ENCODE measurements around the gene CGB2. TPM values are rescaled to one million over a fixed set of nuclear protein-coding genes. Genes with fewer than 3 reads are reported as not detected.
A peak's percentile ranks its signal among the peaks of the same experiment; 100 is the strongest.

CGB2 gene
- total RNA-seq, 5 donors from 2014 or later (not counting 1 experiment from before 2014, with no cell fraction given) = not detected

DNA sequence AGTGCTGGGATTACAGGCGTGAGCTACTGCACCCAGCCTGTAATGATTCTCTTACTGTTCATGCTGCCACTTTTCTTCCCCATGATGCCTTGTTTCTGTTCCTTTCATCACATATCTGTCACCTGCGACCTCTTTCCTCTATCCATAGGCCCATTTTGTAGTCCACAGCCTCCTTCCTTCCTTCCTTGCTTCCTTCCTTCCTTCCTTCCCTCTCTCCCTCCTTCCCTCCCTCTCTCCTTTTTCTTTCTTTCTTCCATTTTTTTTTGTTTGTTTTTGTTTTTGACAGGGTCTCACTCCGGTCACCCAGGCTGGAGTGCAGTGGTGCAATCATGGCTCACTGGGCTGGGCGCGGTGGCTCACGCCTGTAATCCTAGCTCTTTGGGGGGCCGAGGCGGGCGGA is 42.8 kb upstream of the CGB2 start:
- POLR2A ChIA-PET = interaction anchor here in 1 of 2 donors (0.7 kb wide), 1 partner anchor 126 kb away, joined by 6 read pairs; no protein-coding TSS in a partner anchor
- H3K27me3 Mint-ChIP-seq = no peaks in the 10 kb centered on the region
- peaks cover 4 to 19% of the 10 kb centered on the region in 2 donors for H3K36me3 ChIP-seq (ENCODE audit: control insufficient read depth in 2 of 2, extremely low read depth in 1 of 2, insufficient read depth in 1 of 2, low read length in 1 of 2)
- CTCF ChIA-PET = no interaction called here
- no peak for DNase-seq
- ATAC-seq (replicated peaks in 1 of 4) = no peak
- H3K36me3 Mint-ChIP-seq = peaks cover 21% of the 10 kb centered on the region
- no peak overlapping the region for H3K27ac Mint-ChIP-seq
- H3K4me1 ChIP-seq (ENCODE audit: control insufficient read depth in 1 of 2, extremely low read depth in 1 of 2, insufficient read depth in 2 of 2, low read length in 2 of 2) = peaks cover 0 to 27% of the 10 kb centered on the region in 2 experiments
- no peak overlapping the region for H3K4me3 Mint-ChIP-seq
- 96% methylated on average over 6 of the region's 9 CpGs for WGBS (ENCODE audit: insufficient coverage)
- H3K4me3 ChIP-seq (ENCODE audit: control insufficient read depth in 1 of 2, extremely low read depth in 1 of 2, low read length in 1 of 2) = no peak overlapping the region
- H3K27me3 ChIP-seq (replicated peaks in 1 of 2; ENCODE audit: control insufficient read depth in 2 of 2, extremely low read depth in 1 of 2, insufficient read depth in 2 of 2, low read length in 1 of 2) = no peaks in the 10 kb centered on the region
- peaks cover 23 to 44% (median 29%) of the 10 kb centered on the region in 3 donors for H3K4me1 Mint-ChIP-seq
- no peak overlapping the region for H3K27ac ChIP-seq (ENCODE audit: low read length)
- H3K9me3 ChIP-seq = no peaks in the 10 kb centered on the region
- no peaks in the 10 kb centered on the region for H3K9me3 Mint-ChIP-seq

DNA sequence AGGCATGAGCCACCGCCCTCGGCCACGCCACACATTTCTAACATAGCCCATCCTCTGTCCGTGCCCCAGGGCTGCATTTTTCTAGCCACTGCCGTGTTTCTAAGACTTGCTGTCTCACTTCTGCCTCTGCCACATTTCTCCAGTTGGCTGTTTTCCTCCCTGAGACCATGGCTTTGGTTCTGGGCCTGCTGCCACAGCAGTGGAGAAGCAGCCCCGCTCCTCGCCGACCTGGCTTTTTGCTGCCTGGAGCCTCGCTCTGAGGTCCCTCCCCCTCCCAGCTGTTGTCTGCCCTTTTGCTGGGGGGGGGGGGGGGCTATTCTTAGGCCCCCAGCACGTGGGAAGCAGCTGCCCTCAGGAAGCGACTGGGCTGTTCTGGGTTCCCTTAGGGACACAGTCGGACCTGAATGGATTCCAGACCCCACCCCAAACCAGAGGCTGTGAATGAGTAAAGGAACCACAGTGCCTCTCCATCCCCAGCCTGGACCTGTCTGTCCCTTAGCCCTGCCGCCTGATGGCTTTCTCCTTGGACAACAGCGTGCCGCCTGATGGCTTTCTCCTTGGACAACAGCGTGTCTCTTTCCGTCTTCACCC is 41.9 kb upstream of the CGB2 start:
- Histone ChIP-seq H3K9me3 (no peaks in the 10 kb centered on the region), H3K4me1 (ENCODE audit: control insufficient read depth in 1 of 2, extremely low read depth in 1 of 2, insufficient read depth in 2 of 2, low read length in 2 of 2) (peaks cover 3 to 36% of the 10 kb centered on the region in 2 experiments), H3K36me3 (ENCODE audit: control insufficient read depth in 2 of 2, extremely low read depth in 1 of 2, insufficient read depth in 1 of 2, low read length in 1 of 2) (peaks cover 4 to 18% of the 10 kb centered on the region in 2 donors), H3K4me3 (ENCODE audit: control insufficient read depth in 1 of 2, extremely low read depth in 1 of 2, low read length in 1 of 2) (no peak overlapping the region), H3K27ac (ENCODE audit: low read length) (no peak overlapping the region), H3K27me3 (replicated peaks in 1 of 2; ENCODE audit: control insufficient read depth in 2 of 2, extremely low read depth in 1 of 2, insufficient read depth in 2 of 2, low read length in 1 of 2) (no peaks in the 10 kb centered on the region)
- DNase-seq = no peak
- Mint-ChIP-seq H3K27ac (no peak overlapping the region), H3K9me3 (no peaks in the 10 kb centered on the region), H3K36me3 (peaks cover 21% of the 10 kb centered on the region), H3K4me3 (no peak overlapping the region), H3K27me3 (no peaks in the 10 kb centered on the region), H3K4me1 (peaks cover 32 to 52% (median 35%) of the 10 kb centered on the region in 3 donors)
- over 99% methylated on average over 11 of the region's 17 CpGs for WGBS (ENCODE audit: insufficient coverage)
- ATAC-seq (replicated peaks in 1 of 4) = no peak
- ChIA-PET CTCF (no interaction called here), POLR2A (interaction anchor here in 1 of 2 donors (0.6 kb wide), 1 partner anchor 13 kb away, joined by 6 read pairs; no protein-coding TSS in a partner anchor)

DNA sequence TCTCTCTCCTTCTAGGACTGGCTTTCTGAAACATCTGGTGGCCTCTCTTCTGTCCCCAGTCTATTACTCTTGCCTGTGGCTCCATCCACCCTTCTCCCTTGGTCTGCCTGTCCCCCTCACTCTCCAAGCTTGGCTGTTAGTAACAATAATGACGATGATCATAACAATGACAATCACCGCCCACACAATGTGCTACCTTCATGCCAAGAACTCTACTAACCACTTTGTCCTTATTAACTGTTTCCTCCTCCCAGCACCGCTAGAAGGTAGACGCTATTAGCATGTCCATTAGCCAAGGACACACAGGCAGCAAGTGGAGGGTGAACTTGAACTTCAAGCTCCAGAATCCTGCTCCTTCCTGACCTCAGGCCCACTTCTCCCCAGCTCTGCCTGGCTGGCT is 41.3 kb upstream of the CGB2 start:
- Histone ChIP-seq H3K27ac (ENCODE audit: low read length) (no peak overlapping the region), H3K36me3 (ENCODE audit: control insufficient read depth in 2 of 2, extremely low read depth in 1 of 2, insufficient read depth in 1 of 2, low read length in 1 of 2) (peaks cover 0 to 12% of the 10 kb centered on the region in 2 donors), H3K4me1 (ENCODE audit: control insufficient read depth in 1 of 2, extremely low read depth in 1 of 2, insufficient read depth in 2 of 2, low read length in 2 of 2) (peaks cover 3 to 39% of the 10 kb centered on the region in 2 experiments), H3K9me3 (no peaks in the 10 kb centered on the region), H3K27me3 (replicated peaks in 1 of 2; ENCODE audit: control insufficient read depth in 2 of 2, extremely low read depth in 1 of 2, insufficient read depth in 2 of 2, low read length in 1 of 2) (no peaks in the 10 kb centered on the region), H3K4me3 (ENCODE audit: control insufficient read depth in 1 of 2, extremely low read depth in 1 of 2, low read length in 1 of 2) (no peak overlapping the region)
- ATAC-seq (replicated peaks in 1 of 4) (no peak), DNase-seq (no peak)
- Mint-ChIP-seq H3K27me3 (no peaks in the 10 kb centered on the region), H3K4me3 (no peak overlapping the region), H3K27ac (peak overlapping the region in 1 of 2 donors; percentile 1), H3K4me1 (peaks cover 37 to 58% (median 41%) of the 10 kb centered on the region in 3 donors), H3K9me3 (no peaks in the 10 kb centered on the region), H3K36me3 (peaks cover 16% of the 10 kb centered on the region)
- ChIA-PET CTCF (no interaction called here), POLR2A (no interaction called here)
- 88% methylated on average over 4 of the region's 4 CpGs for WGBS (ENCODE audit: insufficient coverage)

DNA sequence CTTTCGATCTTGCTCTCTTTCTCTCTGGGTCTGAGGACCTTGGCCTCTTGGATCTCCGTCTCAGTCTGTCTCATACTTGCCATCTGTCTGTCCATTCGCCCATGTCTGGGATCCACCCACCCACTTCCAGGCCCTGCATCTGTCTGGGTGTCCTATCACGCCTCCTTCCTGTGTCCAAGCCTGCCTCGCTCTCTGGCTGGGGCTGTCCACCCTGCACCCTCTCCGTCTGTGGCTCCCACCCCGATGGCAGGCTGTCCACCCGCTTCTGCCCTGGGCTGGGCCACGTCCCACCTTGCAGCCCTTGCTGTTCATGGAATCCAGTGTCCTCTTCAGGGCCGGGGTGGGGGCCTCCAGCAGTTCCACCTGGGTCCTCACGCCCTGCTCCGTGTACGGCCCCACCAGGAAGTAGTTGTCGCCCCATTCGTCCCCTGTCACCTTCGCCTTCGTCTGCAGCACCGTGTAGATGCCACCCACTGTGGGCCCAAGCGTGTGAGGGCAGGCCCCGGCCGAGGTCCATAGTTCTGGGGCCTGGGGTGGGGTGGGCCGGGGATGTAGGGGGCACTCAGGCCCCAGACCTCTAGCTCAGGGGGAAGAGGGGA is 40.6 kb upstream of the CGB2 start:
- Mint-ChIP-seq H3K27me3 (no peaks in the 10 kb centered on the region), H3K9me3 (no peaks in the 10 kb centered on the region), H3K27ac (no peak overlapping the region), H3K36me3 (peaks cover 14% of the 10 kb centered on the region), H3K4me3 (peak overlapping the region in 2 of 3 donors; percentile 17 to 94), H3K4me1 (peaks cover 37 to 59% (median 42%) of the 10 kb centered on the region in 3 donors)
- no peak for ATAC-seq (replicated peaks in 1 of 4)
- H3K4me3 ChIP-seq (ENCODE audit: control insufficient read depth in 1 of 2, extremely low read depth in 1 of 2, low read length in 1 of 2) = no peak overlapping the region
- 96% methylated on average over 22 of the region's 22 CpGs for WGBS (ENCODE audit: insufficient coverage)
- no peaks in the 10 kb centered on the region for H3K27me3 ChIP-seq (replicated peaks in 1 of 2; ENCODE audit: control insufficient read depth in 2 of 2, extremely low read depth in 1 of 2, insufficient read depth in 2 of 2, low read length in 1 of 2)
- H3K9me3 ChIP-seq = no peaks in the 10 kb centered on the region
- POLR2A ChIA-PET = no interaction called here
- no peak for DNase-seq
- CTCF ChIA-PET = interaction anchor here in 1 of 2 donors (0.6 kb wide), 2 partner anchors 11 to 231 kb away, joined by 3 read pairs; no protein-coding TSS in a partner anchor
- peaks cover 0 to 10% of the 10 kb centered on the region in 2 donors for H3K36me3 ChIP-seq (ENCODE audit: control insufficient read depth in 2 of 2, extremely low read depth in 1 of 2, insufficient read depth in 1 of 2, low read length in 1 of 2)
- no peak overlapping the region for H3K27ac ChIP-seq (ENCODE audit: low read length)
- peaks cover 3 to 41% of the 10 kb centered on the region in 2 experiments for H3K4me1 ChIP-seq (ENCODE audit: control insufficient read depth in 1 of 2, extremely low read depth in 1 of 2, insufficient read depth in 2 of 2, low read length in 2 of 2)

DNA sequence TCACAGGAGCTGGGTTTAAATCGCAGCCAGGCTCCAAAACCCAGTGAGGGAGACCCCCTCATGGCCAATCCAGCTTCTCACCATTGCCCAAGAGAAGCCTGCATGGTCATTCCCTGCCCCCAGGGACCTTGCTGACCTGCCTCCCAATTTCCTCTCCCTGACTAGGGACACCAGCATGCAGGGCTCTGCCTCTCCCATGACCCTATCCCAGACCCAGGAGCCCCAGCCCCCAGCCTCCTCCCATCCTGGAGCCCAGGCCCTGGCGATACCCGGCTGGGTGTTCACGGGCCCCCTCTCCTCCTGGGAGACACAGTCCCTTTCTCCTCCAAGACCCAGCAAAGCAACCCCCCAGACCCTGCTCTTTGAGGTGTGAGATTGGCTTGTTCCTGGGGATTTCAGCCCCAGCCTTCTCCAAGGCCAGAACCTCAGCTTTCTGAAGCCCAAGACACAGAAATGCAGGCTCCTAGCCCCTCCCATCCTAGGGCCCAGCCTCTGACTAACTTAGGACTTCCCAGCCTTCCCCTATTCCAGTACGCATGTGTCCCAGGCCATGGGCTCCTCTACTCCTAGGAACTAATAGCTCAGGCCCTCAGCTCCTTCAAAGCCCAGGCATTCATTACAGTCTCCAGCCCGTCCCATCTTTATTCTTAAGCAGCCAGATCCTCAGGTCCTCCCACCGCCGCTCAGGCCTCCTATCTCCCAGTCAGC is 39.7 kb upstream of the CGB2 start:
- ChIA-PET CTCF (interaction anchor here in 1 of 2 donors (0.6 to 1.9 kb wide), 3 partner anchors 9 to 232 kb away, joined by 3 to 16 read pairs (median 3); no protein-coding TSS in a partner anchor), POLR2A (interaction anchor here in 1 of 2 donors (0.6 kb wide), 1 partner anchor 882 kb away, joined by 3 read pairs; the partner anchor contains the start of gene PLA2G4C)
- no peaks in the 10 kb centered on the region for H3K9me3 ChIP-seq
- H3K4me1 ChIP-seq (ENCODE audit: control insufficient read depth in 1 of 2, extremely low read depth in 1 of 2, insufficient read depth in 2 of 2, low read length in 2 of 2) = peaks cover 3 to 41% of the 10 kb centered on the region in 2 experiments
- no peak for ATAC-seq (replicated peaks in 1 of 4)
- H3K27ac Mint-ChIP-seq = peak overlapping the region; percentile 92 to 95
- peaks cover 37 to 59% (median 44%) of the 10 kb centered on the region in 3 donors for H3K4me1 Mint-ChIP-seq
- no peak for DNase-seq
- H3K36me3 ChIP-seq (ENCODE audit: control insufficient read depth in 2 of 2, extremely low read depth in 1 of 2, insufficient read depth in 1 of 2, low read length in 1 of 2) = peaks cover 0 to 10% of the 10 kb centered on the region in 2 donors
- no peaks in the 10 kb centered on the region for H3K27me3 ChIP-seq (replicated peaks in 1 of 2; ENCODE audit: control insufficient read depth in 2 of 2, extremely low read depth in 1 of 2, insufficient read depth in 2 of 2, low read length in 1 of 2)
- H3K9me3 Mint-ChIP-seq = no peaks in the 10 kb centered on the region
- H3K27ac ChIP-seq (ENCODE audit: low read length) = no peak overlapping the region
- 49% methylated on average over 4 of the region's 8 CpGs for WGBS (ENCODE audit: insufficient coverage)
- H3K36me3 Mint-ChIP-seq = peaks cover 14% of the 10 kb centered on the region
- H3K4me3 Mint-ChIP-seq = peak overlapping the region; percentile 92 to 95 (median 94)
- H3K27me3 Mint-ChIP-seq = no peaks in the 10 kb centered on the region
- peak overlapping the region; percentile 84 to 95 for H3K4me3 ChIP-seq (ENCODE audit: control insufficient read depth in 1 of 2, extremely low read depth in 1 of 2, low read length in 1 of 2)

DNA sequence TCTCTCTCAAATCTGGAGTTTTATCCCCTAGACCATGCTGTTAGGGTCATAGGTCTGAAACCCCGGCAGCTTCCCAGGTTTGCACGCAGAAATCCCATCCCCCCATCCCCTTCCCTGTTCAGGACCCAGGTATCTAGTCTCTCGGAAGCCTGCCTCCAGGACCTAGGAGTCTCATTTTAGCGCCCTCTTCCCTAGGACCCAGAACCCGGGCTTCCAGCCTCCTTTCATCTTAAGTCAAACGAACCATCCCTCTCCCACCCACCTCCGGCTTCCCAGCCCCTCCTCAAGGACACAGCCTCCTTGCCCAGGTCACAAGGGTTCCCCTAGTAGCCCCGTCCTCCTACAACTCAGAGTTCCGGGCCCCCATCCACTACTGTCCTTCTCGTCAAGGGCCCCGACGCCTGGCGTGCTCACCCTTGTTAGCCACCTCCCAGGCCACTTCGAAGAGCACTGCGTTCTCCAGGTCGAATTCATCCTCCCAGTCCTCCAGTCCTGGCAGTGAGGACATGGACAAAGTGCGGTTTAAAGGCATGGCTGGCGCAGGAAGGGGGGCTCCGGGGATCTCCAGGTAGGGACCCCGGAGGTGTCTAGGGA is 39.0 kb upstream of the CGB2 start:
- Histone ChIP-seq H3K36me3 (ENCODE audit: control insufficient read depth in 2 of 2, extremely low read depth in 1 of 2, insufficient read depth in 1 of 2, low read length in 1 of 2) (peaks cover 0 to 10% of the 10 kb centered on the region in 2 donors), H3K4me1 (ENCODE audit: control insufficient read depth in 1 of 2, extremely low read depth in 1 of 2, insufficient read depth in 2 of 2, low read length in 2 of 2) (peaks cover 3 to 41% of the 10 kb centered on the region in 2 experiments), H3K4me3 (ENCODE audit: control insufficient read depth in 1 of 2, extremely low read depth in 1 of 2, low read length in 1 of 2) (peak overlapping the region; percentile 84 to 95), H3K27ac (ENCODE audit: low read length) (peak overlapping the region; percentile 72), H3K9me3 (no peaks in the 10 kb centered on the region), H3K27me3 (replicated peaks in 1 of 2; ENCODE audit: control insufficient read depth in 2 of 2, extremely low read depth in 1 of 2, insufficient read depth in 2 of 2, low read length in 1 of 2) (no peaks in the 10 kb centered on the region)
- Mint-ChIP-seq H3K4me1 (peaks cover 37 to 57% (median 46%) of the 10 kb centered on the region in 3 donors), H3K9me3 (no peaks in the 10 kb centered on the region), H3K27ac (peak overlapping the region; percentile 92 to 95), H3K27me3 (no peaks in the 10 kb centered on the region), H3K36me3 (peaks cover 11% of the 10 kb centered on the region), H3K4me3 (peak overlapping the region; percentile 92 to 95 (median 94))
- peak in 4 of 35 experiments; percentile 11 to 13 (median 11) for DNase-seq
- WGBS (ENCODE audit: insufficient coverage) = 0% methylated on average over 16 of the region's 20 CpGs
- CTCF ChIA-PET = interaction anchor here (0.9 to 1.9 kb wide), 18 partner anchors 9 to 858 kb away, joined by 3 to 16 read pairs (median 4); partner anchors contain the start of genes NUCB1 (in 1 of the 2) and PTOV1 (in 1 of the 2)
- POLR2A ChIA-PET = interaction anchor here in 1 of 2 donors (0.6 to 1.1 kb wide), 3 partner anchors 121 to 882 kb away, joined by 3 to 5 read pairs (median 3); partner anchors contain the start of gene PLA2G4C
- ATAC-seq (replicated peaks in 1 of 4) = no peak

All from T-cell (primary cell).